GM20000 (cell line): ENCODE results near the gene KRTAP10-1.

Source experiments
- DNase-seq: peaks from one replicate; pipeline ENCODE4 v3.0.0; 2012; ENCODE audit warnings: low spot score
- TF ChIP-seq, protein P1 (sequence below): IDR thresholded peaks from 2 replicates; pipeline ENCODE4 v1.5.1; 2012; ENCODE audit warnings: mild to moderate bottlenecking, control low read depth; ENCODE audit errors: extremely low read depth, missing control alignments

KRTAP10-1 gene

DNA sequence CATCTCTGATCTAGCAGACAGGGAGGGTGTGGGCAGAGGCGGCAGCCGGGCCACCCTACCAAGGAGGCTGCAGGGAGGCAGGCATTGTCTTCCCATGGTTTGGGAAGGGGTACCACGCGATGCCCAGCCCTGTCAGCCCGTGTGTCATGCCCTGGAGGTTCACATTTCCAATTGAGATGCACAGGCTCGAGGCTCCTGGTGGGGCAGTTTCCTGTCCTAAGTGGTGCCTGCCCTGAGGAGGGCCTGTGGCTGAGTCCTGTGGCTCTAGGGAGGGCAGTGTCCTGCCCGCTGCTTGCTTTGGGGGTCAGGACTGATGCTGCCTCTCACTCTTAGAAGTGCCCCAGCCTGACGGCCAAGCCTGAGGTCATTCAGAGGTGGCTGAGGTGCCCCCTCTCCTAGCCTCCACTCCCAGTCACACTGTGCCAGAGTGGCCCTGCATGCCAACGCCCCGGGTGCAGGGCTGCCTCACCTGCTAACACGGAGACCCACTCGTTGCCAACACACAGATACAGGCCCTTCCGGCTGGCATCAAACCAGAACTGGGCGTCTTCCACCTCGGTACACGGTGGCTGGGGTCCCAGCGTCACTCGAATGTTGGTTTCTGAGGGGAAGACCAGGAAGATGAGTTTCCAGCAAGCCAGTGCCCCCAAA, 11.9 kb downstream of the KRTAP10-1 start:
- TF ChIP-seq, protein P1, sequence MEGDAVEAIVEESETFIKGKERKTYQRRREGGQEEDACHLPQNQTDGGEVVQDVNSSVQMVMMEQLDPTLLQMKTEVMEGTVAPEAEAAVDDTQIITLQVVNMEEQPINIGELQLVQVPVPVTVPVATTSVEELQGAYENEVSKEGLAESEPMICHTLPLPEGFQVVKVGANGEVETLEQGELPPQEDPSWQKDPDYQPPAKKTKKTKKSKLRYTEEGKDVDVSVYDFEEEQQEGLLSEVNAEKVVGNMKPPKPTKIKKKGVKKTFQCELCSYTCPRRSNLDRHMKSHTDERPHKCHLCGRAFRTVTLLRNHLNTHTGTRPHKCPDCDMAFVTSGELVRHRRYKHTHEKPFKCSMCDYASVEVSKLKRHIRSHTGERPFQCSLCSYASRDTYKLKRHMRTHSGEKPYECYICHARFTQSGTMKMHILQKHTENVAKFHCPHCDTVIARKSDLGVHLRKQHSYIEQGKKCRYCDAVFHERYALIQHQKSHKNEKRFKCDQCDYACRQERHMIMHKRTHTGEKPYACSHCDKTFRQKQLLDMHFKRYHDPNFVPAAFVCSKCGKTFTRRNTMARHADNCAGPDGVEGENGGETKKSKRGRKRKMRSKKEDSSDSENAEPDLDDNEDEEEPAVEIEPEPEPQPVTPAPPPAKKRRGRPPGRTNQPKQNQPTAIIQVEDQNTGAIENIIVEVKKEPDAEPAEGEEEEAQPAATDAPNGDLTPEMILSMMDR, result no peak
- DNase-seq, result no peak

DNA sequence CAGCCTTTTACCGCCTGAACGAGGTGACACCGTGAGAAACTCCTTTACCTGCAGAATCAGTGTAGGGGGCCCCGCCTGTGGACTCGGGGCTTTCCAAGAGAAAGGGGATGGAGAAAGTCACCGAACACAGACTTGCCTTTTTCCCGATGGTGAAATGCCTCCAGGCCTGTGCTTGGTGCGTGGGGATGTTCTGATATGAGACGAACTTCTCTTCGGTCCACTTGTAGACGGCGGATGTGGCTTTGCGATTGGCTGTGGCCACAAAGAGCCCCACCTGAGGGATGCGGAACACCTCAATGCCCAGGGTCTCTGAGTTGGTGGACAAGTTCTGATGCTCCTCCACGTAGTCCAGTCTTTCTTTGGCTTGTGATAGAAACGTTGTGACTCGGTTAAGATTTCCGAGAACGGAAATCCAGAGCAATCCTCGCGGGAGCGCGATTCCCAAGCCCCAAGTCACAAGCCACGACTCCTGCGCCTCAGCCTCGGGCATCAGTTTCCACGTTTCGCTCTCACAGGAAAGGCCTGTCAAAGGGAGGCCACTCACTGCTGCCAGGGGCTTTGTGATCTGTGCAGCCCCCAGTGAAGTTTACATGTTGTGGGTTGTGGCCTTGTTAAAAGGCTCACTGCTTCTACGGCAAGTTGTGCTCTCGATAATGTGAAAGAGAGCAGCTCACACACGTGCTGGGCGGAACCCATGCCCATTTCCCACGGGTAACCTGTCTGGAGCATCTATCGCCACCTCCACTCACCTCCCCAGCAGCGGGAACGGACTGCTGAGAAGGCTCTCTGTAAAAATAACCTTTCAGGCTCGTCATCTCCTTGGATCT, 12.6 kb downstream of the KRTAP10-1 start:
- TF ChIP-seq, protein P1, result no peak

DNA sequence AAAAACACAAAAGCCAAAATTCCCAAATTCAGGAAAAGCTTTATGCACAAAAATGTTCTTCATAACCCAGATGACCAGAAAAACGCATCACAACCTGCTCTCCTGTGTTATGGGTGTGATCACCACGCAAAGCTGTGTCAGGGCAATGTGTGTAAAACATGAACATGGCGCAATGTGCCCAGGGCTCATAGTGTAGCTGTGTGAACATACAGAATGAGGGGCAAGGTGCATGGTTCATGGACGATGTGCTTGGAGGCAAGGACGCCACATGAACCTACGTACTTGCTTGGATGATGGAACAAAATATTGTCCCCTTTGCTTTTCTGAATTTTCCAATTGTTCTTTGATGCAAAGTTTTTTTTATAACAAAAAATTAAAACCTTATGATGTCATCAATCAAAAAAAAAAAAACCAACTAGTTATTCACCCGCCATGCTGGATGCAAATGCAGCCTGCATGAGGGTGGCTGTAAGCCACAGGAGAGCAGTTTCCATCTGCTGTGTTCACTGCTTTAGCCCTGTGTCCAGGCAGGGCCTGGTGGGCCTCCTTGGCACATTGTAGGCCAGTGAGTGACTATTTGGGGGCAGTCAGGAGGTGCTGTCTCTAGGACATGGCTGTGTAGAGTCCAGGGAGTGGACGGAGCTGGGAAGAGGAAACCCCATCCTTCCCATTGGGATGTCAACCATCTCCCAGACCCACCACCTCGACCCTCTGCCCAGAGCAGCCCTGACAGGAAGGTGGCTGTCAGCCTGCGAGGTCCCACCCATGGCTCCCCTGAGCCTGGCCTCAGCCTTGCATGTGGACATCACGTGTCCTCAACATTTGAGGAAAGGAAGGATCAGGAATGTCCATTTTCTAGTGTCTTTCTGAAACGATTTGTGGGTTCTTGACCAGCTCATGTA, 13.6 kb downstream of the KRTAP10-1 start:
- TF ChIP-seq, protein P1, result no peak
- no peak for DNase-seq

More for the DNA sequence above, 12.6 kb downstream of the KRTAP10-1 start:
- no peak for DNase-seq

DNA sequence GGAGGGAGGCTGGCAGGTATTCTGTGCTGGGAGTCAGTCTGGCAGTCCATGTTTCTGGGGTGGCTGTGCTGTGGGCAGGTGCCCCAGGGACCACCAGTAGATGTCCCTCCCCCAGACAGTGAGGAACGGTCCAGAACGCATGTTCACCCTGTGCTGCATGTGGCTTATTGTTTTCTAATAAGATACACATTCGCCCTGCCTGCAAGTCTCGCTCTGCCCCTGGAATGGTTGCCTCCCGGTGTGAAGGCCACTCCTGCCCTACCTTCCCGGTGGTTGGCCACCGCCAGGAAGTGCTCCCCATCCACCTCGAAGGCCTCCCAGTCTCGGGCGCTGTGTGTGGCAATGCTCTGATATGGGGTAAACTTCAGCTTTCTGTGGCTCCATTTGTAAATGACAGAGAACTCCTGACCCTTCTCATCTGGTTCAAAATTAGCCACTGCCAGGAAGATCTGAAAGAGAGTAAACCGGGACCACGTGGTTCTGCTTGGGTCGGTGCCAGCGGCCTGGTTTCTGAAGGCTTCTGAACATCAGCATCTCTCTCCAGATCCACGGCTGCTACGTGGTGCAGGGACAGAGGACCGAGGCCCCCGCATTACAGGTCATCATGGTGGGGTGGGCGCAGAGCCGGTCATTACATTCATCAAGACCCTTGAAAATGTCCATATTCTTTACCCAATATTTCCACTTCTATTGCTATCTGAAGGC, 14.5 kb downstream of the KRTAP10-1 start:
- DNase-seq, result no peak
- TF ChIP-seq, protein P1, result no peak

DNA sequence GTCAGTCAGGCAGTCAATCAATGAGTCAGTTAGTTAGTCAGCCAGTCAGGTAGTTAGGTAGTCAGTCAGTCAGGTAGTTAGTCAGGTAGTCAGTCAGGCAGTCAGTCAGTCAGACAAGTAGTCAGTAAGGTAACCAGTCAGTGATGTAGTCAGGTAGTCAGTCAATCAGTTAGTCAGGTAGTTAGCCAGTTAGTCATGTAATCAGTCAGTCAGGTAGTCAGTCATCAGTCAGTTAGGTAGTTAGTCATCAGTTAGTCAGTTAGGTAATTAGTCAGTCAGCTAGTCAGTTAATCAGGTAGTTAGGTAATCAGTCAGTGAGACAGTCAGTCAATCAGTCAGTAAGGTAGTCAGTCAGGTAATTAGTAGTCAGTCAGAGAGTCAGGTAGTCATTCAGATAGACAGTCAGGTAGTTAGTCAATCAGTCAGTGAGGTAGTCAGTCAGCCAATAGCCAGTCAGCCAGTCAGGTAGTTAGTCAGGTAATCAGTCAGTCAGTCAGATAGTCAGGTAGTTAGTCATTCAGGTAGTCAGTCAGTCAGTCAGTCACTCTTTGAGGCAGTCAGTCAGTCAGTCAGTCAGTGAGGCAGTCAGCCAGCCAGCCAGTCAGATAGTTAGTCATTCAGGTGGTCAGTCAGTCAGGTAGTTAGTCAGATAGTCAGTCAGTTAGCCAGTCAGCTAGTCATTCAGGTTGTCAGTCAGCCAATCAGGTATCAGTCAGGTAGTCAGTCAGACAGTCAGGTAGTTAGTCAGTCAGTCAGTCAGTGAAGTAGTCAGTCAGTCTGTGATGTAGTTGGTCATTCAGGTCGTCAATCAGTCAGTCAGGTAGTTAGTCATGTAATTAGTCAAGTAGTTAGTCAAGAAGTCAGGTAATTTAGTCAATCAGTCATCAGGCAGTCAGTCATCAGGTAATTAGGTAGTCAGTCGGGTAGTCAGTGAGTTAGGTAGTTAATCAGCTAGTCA, 15.3 kb downstream of the KRTAP10-1 start:
- TF ChIP-seq, protein P1, result no peak
- no peak for DNase-seq
